ENCODE measurements around the gene METTL6.

GRCh38 chr3:15439476-15439875 is 12.1 kb upstream of the METTL6 start:
- no peak for TF ChIP-seq CTCF (conservative IDR thresholded peaks at IDR 0.05; ENCODE audit: low read depth, low read length)
- no peak for TF ChIP-seq EZH2 (IDR thresholded peaks at IDR 0.05; ENCODE audit: borderline replicate concordance, low read depth, low read length, poor library complexity, severe bottlenecking)

All from A673 (cell line).